Pancreas (tissue), 10 donors: ENCODE data around the gene IRF7. TPM values are rescaled to one million over a fixed set of nuclear protein-coding genes. Genes with fewer than 3 reads are reported as not detected.

Source experiments
- ATAC-seq, 4 donors: fragments of 200-7000 bp; cut with Tn5 transposase; one replicate each; pipeline versions ENCODE4 v1.8.0 to v1.9.1; 2020; ENCODE audit warnings: mild to moderate bottlenecking in 4 of 4, moderate library complexity in 4 of 4
- DNase-seq, 6 donors: peaks; one replicate each; pipeline ENCODE4 v3.0.0-alpha.2; 2020
- FAIRE-seq: peaks from 2 replicates; lab custom pipeline; 2012; peaks lifted over from hg19 to GRCh38; lab: Jason Lieb, UNC
- H3K27ac ChIP-seq, 4 donors: fragments of 200-600 bp; sonication (generic); 1 replicate in 3 of 4; 2 replicates in 1 of 4; pipeline versions ENCODE4 v1.5.0 to v1.8.0; 2020
- H3K27me3 ChIP-seq, 4 donors: fragments of 200-600 bp; one replicate each; pipeline ENCODE4 v1.8.0; 2021
- H3K36me3 ChIP-seq, 3 donors: fragments of 200-600 bp; sonication (generic) in 1 of 3; one replicate each; pipeline versions ENCODE4 v1.5.0 to v1.8.0; 2020 to 2021
- H3K4me1 ChIP-seq, 3 donors: fragments of 200-600 bp; one replicate each; pipeline ENCODE4 v1.8.0; 2021
- H3K4me3 ChIP-seq, 4 donors: fragments of 200-600 bp; sonication (generic) in 2 of 4; one replicate each; pipeline versions ENCODE4 v1.5.0 to v1.8.0; 2020 to 2021
- H3K9me3 ChIP-seq, 4 donors: fragments of 200-600 bp; one replicate each; pipeline ENCODE4 v1.8.0; 2021
- WGBS, 2 donors: extraction: QIAGEN DNeasy Blood & Tissue Kit; methylation state at CpG; one replicate each; pipeline ENCODE4 v1.1.7; 2013; 5-methylcytosine and 5-hydroxymethylcytosine counted together
- intact Hi-C, 3 donors: fragments of 100-400 bp; cut with DNase I; formaldehyde crosslinking; loops; one replicate each; pipeline versions ENCODE4 v1.11.1 to v1.14.2; 2022
- polyA plus RNA-seq, 2 donors: library from polyadenylated mRNA; stranded (reverse); fragments of 200-250 nt; gene quantifications; one replicate each; pipeline ENCODE4 v1.2.3, GENCODE V29; 2013
- total RNA-seq, 6 donors: library from RNA; stranded (reverse); fragmentation: NEBNext Ultra II Directional in 4 of 6; extraction: Animal tissue kit (Norgen Biotek cat#: 25700) in 4 of 6; gene quantifications; one replicate each; pipeline versions ENCODE4 v1.2.1 to v1.2.4, GENCODE V29; 2021 to 2023
- TF ChIP-seq, protein P1 (sequence below), 4 donors: fragments of 200-600 bp; sonication (generic) in 3 of 4; IDR thresholded peaks; one replicate each; pipeline versions ENCODE4 v1.5.0 to v1.8.0; 2021; ENCODE audit warnings: antibody characterized with exemption in 4 of 4
- donor health status: healthy with polysubstance abuse.
- donor health status: DM: no; HTN: no; CAD: no; lungs with moderate emphysema.
- donor health status: DM: no; HTN: no; CAD: no.
- donor health status: control.
- donor health status: control.
- donor health status: Bipolar disorder and iron deficiency.
- donor health status: DM: yes; HTN: yes; CAD: no.
- donor health status: DM: no; HTN: no; CAD: no.
- donor health status: DM: no; HTN: no; CAD: no.
- donor health status: DM: yes; HTN: yes; CAD: no.

The IRF7 gene
- total and polyA plus RNA-seq, 8 donors: 4.0 to 36.6 (median 10.2) TPM

DNA sequence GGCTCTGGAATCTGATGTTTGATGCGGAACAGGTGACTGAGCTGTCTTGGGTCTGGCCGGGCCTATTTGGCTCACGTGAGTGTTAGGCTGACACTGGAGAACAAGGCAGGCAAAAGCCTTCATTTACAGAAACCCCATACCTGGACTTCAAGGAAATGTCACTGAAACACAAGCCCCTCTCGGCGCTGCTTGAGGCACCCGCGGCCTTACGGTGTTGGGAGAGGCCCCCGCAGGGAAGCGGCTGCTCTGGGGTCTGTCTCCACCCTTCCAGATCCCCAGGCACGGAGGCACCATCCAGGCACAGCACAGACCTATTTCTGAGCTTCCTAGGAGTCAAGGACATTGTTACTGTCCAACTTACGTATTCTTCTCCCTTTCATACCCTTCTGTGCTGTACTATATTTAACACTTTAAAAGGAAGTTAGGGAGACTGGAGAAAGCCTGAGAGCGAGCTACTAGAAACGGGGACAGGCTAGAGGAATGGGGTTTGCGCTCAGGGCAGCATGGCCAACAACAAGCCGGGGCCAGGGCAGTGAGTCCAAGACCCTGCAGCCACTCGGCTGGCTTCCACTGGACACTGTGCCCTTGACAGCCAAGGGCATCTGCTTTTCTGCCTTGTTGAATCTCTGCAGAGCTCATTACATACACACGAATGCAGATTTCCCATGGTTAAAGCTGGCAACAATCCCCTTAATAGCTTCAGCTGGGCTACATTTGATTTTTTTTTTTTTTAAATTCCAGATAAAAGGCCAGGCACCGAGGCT, 45.1 kb upstream of the IRF7 start:
- ATAC-seq (no peak), DNase-seq (no peak), FAIRE-seq (no peak)
- Histone ChIP-seq H3K9me3 (no peaks in the 10 kb centered on the region), H3K4me1 (no peaks in the 10 kb centered on the region), H3K36me3 (peaks cover 0 to 4% (median 0%) of the 10 kb centered on the region in 3 donors), H3K27ac (no peak overlapping the region), H3K27me3 (no peaks in the 10 kb centered on the region), H3K4me3 (no peak overlapping the region)
- TF ChIP-seq, protein P1, sequence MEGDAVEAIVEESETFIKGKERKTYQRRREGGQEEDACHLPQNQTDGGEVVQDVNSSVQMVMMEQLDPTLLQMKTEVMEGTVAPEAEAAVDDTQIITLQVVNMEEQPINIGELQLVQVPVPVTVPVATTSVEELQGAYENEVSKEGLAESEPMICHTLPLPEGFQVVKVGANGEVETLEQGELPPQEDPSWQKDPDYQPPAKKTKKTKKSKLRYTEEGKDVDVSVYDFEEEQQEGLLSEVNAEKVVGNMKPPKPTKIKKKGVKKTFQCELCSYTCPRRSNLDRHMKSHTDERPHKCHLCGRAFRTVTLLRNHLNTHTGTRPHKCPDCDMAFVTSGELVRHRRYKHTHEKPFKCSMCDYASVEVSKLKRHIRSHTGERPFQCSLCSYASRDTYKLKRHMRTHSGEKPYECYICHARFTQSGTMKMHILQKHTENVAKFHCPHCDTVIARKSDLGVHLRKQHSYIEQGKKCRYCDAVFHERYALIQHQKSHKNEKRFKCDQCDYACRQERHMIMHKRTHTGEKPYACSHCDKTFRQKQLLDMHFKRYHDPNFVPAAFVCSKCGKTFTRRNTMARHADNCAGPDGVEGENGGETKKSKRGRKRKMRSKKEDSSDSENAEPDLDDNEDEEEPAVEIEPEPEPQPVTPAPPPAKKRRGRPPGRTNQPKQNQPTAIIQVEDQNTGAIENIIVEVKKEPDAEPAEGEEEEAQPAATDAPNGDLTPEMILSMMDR (IDR thresholded peaks at IDR 0.05): no peak
- WGBS, 2 donors: 88 to 89% methylated on average over 19 of the region's 19 CpGs
- intact Hi-C loops: loop anchor here in 2 of 3 donors (5.0 kb wide), 1 partner anchor 61 kb away; no protein-coding TSS in a partner anchor

GRCh38 chr11:660281-660680, 44.5 kb upstream of the IRF7 start:
- H3K27me3 ChIP-seq: no peaks in the 10 kb centered on the region
- intact Hi-C loops: loop anchor here in 2 of 3 donors (5.0 kb wide), 1 partner anchor 62 kb away; no protein-coding TSS in a partner anchor
- no peak for ATAC-seq
- TF ChIP-seq, protein P1 (IDR thresholded peaks at IDR 0.05): no peak
- no peaks in the 10 kb centered on the region for H3K9me3 ChIP-seq
- WGBS, 2 donors: 89 to 93% methylated on average over 19 of the region's 19 CpGs
- peaks cover 0 to 3% (median 3%) of the 10 kb centered on the region in 3 donors for H3K4me1 ChIP-seq
- no peak overlapping the region for H3K4me3 ChIP-seq
- no peak overlapping the region for H3K27ac ChIP-seq
- peaks cover 0 to 4% (median 0%) of the 10 kb centered on the region in 3 donors for H3K36me3 ChIP-seq
- DNase-seq: no peak
- FAIRE-seq: no peak

- Histone ChIP-seq H3K27me3 (no peaks in the 10 kb centered on the region), H3K4me1 (peaks cover 0 to 10% (median 10%) of the 10 kb centered on the region in 3 donors), H3K9me3 (no peaks in the 10 kb centered on the region), H3K27ac (no peak overlapping the region), H3K36me3 (peaks cover 0 to 4% (median 0%) of the 10 kb centered on the region in 3 donors), H3K4me3 (no peak overlapping the region)
- 93 to 94% methylated on average over 15 to 16 of the region's 16 CpGs for WGBS, 2 donors
- intact Hi-C loops: loop anchor here in 2 of 3 donors (5.0 kb wide), 1 partner anchor 63 kb away; no protein-coding TSS in a partner anchor
- FAIRE-seq (no peak), DNase-seq (no peak), ATAC-seq (no peak)
- TF ChIP-seq, protein P1 (IDR thresholded peaks at IDR 0.05): no peak
These were observed 43.9 kb upstream of the IRF7 start for GRCh38 chr11:659532-660085.

- no peaks in the 10 kb centered on the region for H3K27me3 ChIP-seq
- H3K36me3 ChIP-seq: peaks cover 0 to 4% (median 0%) of the 10 kb centered on the region in 3 donors
- FAIRE-seq (no peak), ATAC-seq (peak; percentile 29 to 46 (median 44)), DNase-seq (no peak)
- intact Hi-C loops: no loop called here
- 64 to 65% methylated on average over 14 of the region's 14 CpGs for WGBS, 2 donors
- peaks cover 0 to 12% (median 10%) of the 10 kb centered on the region in 3 donors for H3K4me1 ChIP-seq
- H3K9me3 ChIP-seq: no peaks in the 10 kb centered on the region
- TF ChIP-seq, protein P1 (IDR thresholded peaks at IDR 0.05): no peak
- no peak overlapping the region for H3K4me3 ChIP-seq
- no peak overlapping the region for H3K27ac ChIP-seq
These were observed 42.0 kb upstream of the IRF7 start for GRCh38 chr11:657691-658126.
